CD8-positive, alpha-beta memory T cell (primary cell): Measurements from ENCODE around the gene GSTM4. TPM values are rescaled to one million over a fixed set of nuclear protein-coding genes. Genes with fewer than 3 reads are reported as not detected.

ENCODE experiments used
- CTCF ChIA-PET: fragments of 350-600 bp; sonication (Branson Sonifier 250); formaldehyde crosslinking; loops from one replicate; lab custom pipeline; 2021; ENCODE audit warnings: antibody characterized with exemption; lab: Charles Lee
- POLR2A ChIA-PET: fragments of 350-600 bp; sonication (Branson Sonifier 250); formaldehyde crosslinking; loops from one replicate; lab custom pipeline; 2021; ENCODE audit warnings: antibody characterized with exemption; lab: Charles Lee
- DNase-seq, 5 donors: peaks; one replicate each; pipeline versions ENCODE4 v3.0.0 to v3.0.0-alpha.2; 2020 to 2022; ENCODE audit warnings: mixed read lengths in 1 of 5
- H3K27ac ChIP-seq: one replicate; pipeline ENCODE4 v1.7.0; 2013; ENCODE audit warnings: low read depth, mild to moderate bottlenecking, low read length, moderate library complexity
- H3K27me3 ChIP-seq: 2 replicates; pipeline ENCODE4 v1.7.0; 2013; ENCODE audit warnings: low read length, mild to moderate bottlenecking; ENCODE audit not compliant: insufficient read depth, poor library complexity, severe bottlenecking
- H3K36me3 ChIP-seq: 2 replicates; pipeline ENCODE4 v1.7.0; 2013; ENCODE audit warnings: mild to moderate bottlenecking, low read length, moderate library complexity; ENCODE audit not compliant: insufficient read depth
- H3K4me1 ChIP-seq: 2 replicates; pipeline ENCODE4 v1.7.0; 2013; ENCODE audit warnings: mild to moderate bottlenecking, low read length, moderate library complexity; ENCODE audit not compliant: insufficient read depth
- H3K4me3 ChIP-seq: 2 replicates; pipeline ENCODE4 v1.7.0; 2013; ENCODE audit warnings: mild to moderate bottlenecking, low read length
- H3K9me3 ChIP-seq: 2 replicates; pipeline ENCODE4 v1.7.0; 2013; ENCODE audit warnings: mild to moderate bottlenecking, low read length
- H3K27ac Mint-ChIP-seq, 8 donors: one replicate each; pipeline ENCODE4 v1.8.0; 2020 to 2021; ENCODE audit warnings: mixed read lengths in 8 of 8, mild to moderate bottlenecking in 6 of 8, inconsistent platforms in 3 of 8, moderate library complexity in 3 of 8
- H3K27me3 Mint-ChIP-seq, 2 donors: one replicate each; pipeline ENCODE4 v1.8.0; 2020 to 2021; ENCODE audit warnings: mixed read lengths in 2 of 2, mild to moderate bottlenecking in 1 of 2, moderate library complexity in 1 of 2
- H3K36me3 Mint-ChIP-seq, 3 donors: one replicate each; pipeline ENCODE4 v1.8.0; 2020 to 2021; ENCODE audit warnings: mixed read lengths in 3 of 3, inconsistent platforms in 1 of 3, mild to moderate bottlenecking in 1 of 3
- H3K4me1 Mint-ChIP-seq, 3 donors: one replicate each; pipeline ENCODE4 v1.8.0; 2020 to 2021; ENCODE audit warnings: mixed read lengths in 3 of 3, inconsistent platforms in 1 of 3, mild to moderate bottlenecking in 1 of 3
- H3K4me3 Mint-ChIP-seq, 7 donors: one replicate each; pipeline ENCODE4 v1.8.0; 2020 to 2021; ENCODE audit warnings: mixed read lengths in 7 of 7, mild to moderate bottlenecking in 6 of 7, moderate library complexity in 4 of 7, inconsistent platforms in 2 of 7
- H3K9me3 Mint-ChIP-seq, 5 donors: one replicate each; pipeline ENCODE4 v1.8.0; 2020 to 2022; ENCODE audit warnings: mixed read lengths in 5 of 5, mild to moderate bottlenecking in 3 of 5, moderate library complexity in 2 of 5, inconsistent platforms in 1 of 5
- polyA plus RNA-seq: library from polyadenylated mRNA; unstranded; fragments of 300-500 nt; fragmentation: Illumina TruSeq; gene quantifications from one replicate; pipeline ENCODE4 v1.2.3, GENCODE V29; 2021
- total RNA-seq, 2 experiments: library from RNA; stranded (reverse); gene quantifications; one replicate each; pipeline ENCODE4 v1.2.3, GENCODE V29; 2021

Gene GSTM4
- 1 to 10 TPM; 1.6 to 2.7 TPM for total RNA-seq
- 4.4 TPM for polyA plus RNA-seq

- Histone ChIP-seq H3K4me1 (peaks cover 8% of the 10 kb centered on the region), H3K9me3 (no peaks in the 10 kb centered on the region), H3K27me3 (no peaks in the 10 kb centered on the region), H3K36me3 (no peaks in the 10 kb centered on the region), H3K4me3 (peak within 1 kb of the TSS; percentile 72), H3K27ac (peak within 1 kb of the TSS; percentile 61)
- peaks cover 12 to 18% (median 14%) of the 10 kb centered on the region in 3 donors for H3K4me1 Mint-ChIP-seq
- ChIA-PET CTCF (interaction anchor here (1.2 to 2.5 kb wide), 3 partner anchors 15 to 329 kb away, joined by 3 to 19 read pairs (median 3); partner anchors contain the start of gene AHCYL1), POLR2A (no interaction called here)
- H3K9me3 Mint-ChIP-seq: no peaks in the 10 kb centered on the region
- H3K36me3 Mint-ChIP-seq: peaks cover 0 to 4% (median 0%) of the 10 kb centered on the region in 3 donors
- H3K4me3 Mint-ChIP-seq: peak within 1 kb of the TSS; percentile 87 to 97 (median 93)
- DNase-seq: peak; percentile 36 to 65 (median 48)
- H3K27ac Mint-ChIP-seq: peak within 1 kb of the TSS; percentile 38 to 94 (median 90)
- peaks cover 9 to 20% of the 10 kb centered on the region in 2 donors for H3K27me3 Mint-ChIP-seq
Measured at GRCh38 chr1:109655615-109656519, at the start of gene GSTM4. TSS of gene GSTM4 (plus strand) at chr1:109656099. CDS start at chr1:109656390, 291 bp downstream.

- no peaks in the 10 kb centered on the region for H3K36me3 Mint-ChIP-seq
- Histone ChIP-seq H3K27me3 (no peaks in the 10 kb centered on the region), H3K36me3 (no peaks in the 10 kb centered on the region), H3K9me3 (no peaks in the 10 kb centered on the region), H3K27ac (no peak overlapping the region), H3K4me1 (no peaks in the 10 kb centered on the region), H3K4me3 (no peak overlapping the region)
- peaks cover 0 to 2% of the 10 kb centered on the region in 2 donors for H3K27me3 Mint-ChIP-seq
- POLR2A ChIA-PET: no interaction called here
- CTCF ChIA-PET: no interaction called here
- peak overlapping the region in 1 of 8 donors; percentile 9 for H3K27ac Mint-ChIP-seq
- no peak overlapping the region for H3K4me3 Mint-ChIP-seq
- no peak for DNase-seq
- H3K9me3 Mint-ChIP-seq: no peaks in the 10 kb centered on the region
- H3K4me1 Mint-ChIP-seq: no peaks in the 10 kb centered on the region
Measured at GRCh38 chr1:109609881-109610280, 46.0 kb upstream of the GSTM4 start.

- H3K27me3 ChIP-seq: no peaks in the 10 kb centered on the region
- Mint-ChIP-seq H3K9me3 (no peaks in the 10 kb centered on the region), H3K27me3 (peaks cover under 1 to 2% of the 10 kb centered on the region in 2 donors), H3K27ac (no peak overlapping the region), H3K4me3 (no peak overlapping the region), H3K4me1 (peaks cover 2% of the 10 kb centered on the region in 3 donors), H3K36me3 (no peaks in the 10 kb centered on the region)
- no peaks in the 10 kb centered on the region for H3K4me1 ChIP-seq
- no peak overlapping the region for H3K27ac ChIP-seq
- CTCF ChIA-PET: interaction anchor here (0.7 kb wide), 1 partner anchor 47 kb away, joined by 3 read pairs; no protein-coding TSS in a partner anchor
- no peak overlapping the region for H3K4me3 ChIP-seq
- no peak for DNase-seq
- no peaks in the 10 kb centered on the region for H3K36me3 ChIP-seq
- H3K9me3 ChIP-seq: no peaks in the 10 kb centered on the region
- POLR2A ChIA-PET: no interaction called here
Measured at GRCh38 chr1:109610609-109611307, 45.1 kb upstream of the GSTM4 start.

- Histone ChIP-seq H3K27me3 (no peaks in the 10 kb centered on the region), H3K27ac (no peak overlapping the region), H3K4me1 (peaks cover 6% of the 10 kb centered on the region), H3K4me3 (no peak overlapping the region), H3K36me3 (no peaks in the 10 kb centered on the region), H3K9me3 (no peaks in the 10 kb centered on the region)
- Mint-ChIP-seq H3K4me1 (peaks cover 8 to 9% (median 8%) of the 10 kb centered on the region in 3 donors), H3K27me3 (peaks cover 2 to 3% of the 10 kb centered on the region in 2 donors), H3K27ac (peak overlapping the region in 2 of 8 donors; percentile 44 to 76), H3K9me3 (no peaks in the 10 kb centered on the region), H3K36me3 (no peaks in the 10 kb centered on the region), H3K4me3 (no peak overlapping the region)
- CTCF ChIA-PET: interaction anchor here (0.9 to 3.0 kb wide), 2 partner anchors 19 to 53 kb away, joined by 3 to 12 read pairs; no protein-coding TSS in a partner anchor
- POLR2A ChIA-PET: interaction anchor here (0.6 kb wide), 1 partner anchor 143 kb away, joined by 4 read pairs; no protein-coding TSS in a partner anchor
- DNase-seq: no peak
Measured at GRCh38 chr1:109611308-109611990, 44.5 kb upstream of the GSTM4 start.

GRCh38 chr1:109613361-109614147 lies 42.3 kb upstream of the GSTM4 start:
- POLR2A ChIA-PET: no interaction called here
- CTCF ChIA-PET: interaction anchor here (0.7 to 3.0 kb wide), 4 partner anchors 13 to 81 kb away, joined by 3 to 12 read pairs (median 6); no protein-coding TSS in a partner anchor
- Histone ChIP-seq H3K27ac (no peak overlapping the region), H3K36me3 (no peaks in the 10 kb centered on the region), H3K9me3 (no peaks in the 10 kb centered on the region), H3K27me3 (no peaks in the 10 kb centered on the region), H3K4me1 (peaks cover 8% of the 10 kb centered on the region), H3K4me3 (no peak overlapping the region)
- no peak overlapping the region for H3K4me3 Mint-ChIP-seq
- no peaks in the 10 kb centered on the region for H3K36me3 Mint-ChIP-seq
- DNase-seq: no peak
- H3K9me3 Mint-ChIP-seq: no peaks in the 10 kb centered on the region
- H3K4me1 Mint-ChIP-seq: peaks cover 20 to 23% (median 21%) of the 10 kb centered on the region in 3 donors
- H3K27ac Mint-ChIP-seq: peak overlapping the region in 1 of 8 donors; percentile 25
- H3K27me3 Mint-ChIP-seq: peaks cover 2 to 3% of the 10 kb centered on the region in 2 donors

GRCh38 chr1:109615879-109616278 lies 40.0 kb upstream of the GSTM4 start:
- Mint-ChIP-seq H3K4me3 (peak overlapping the region in 3 of 7 donors; percentile 6 to 69 (median 56)), H3K4me1 (peaks cover 35 to 39% (median 35%) of the 10 kb centered on the region in 3 donors), H3K27ac (peak overlapping the region in 7 of 8 donors; percentile 27 to 94 (median 89)), H3K9me3 (no peaks in the 10 kb centered on the region), H3K36me3 (peaks cover 0 to 8% (median 0%) of the 10 kb centered on the region in 3 donors), H3K27me3 (peaks cover 2 to 3% of the 10 kb centered on the region in 2 donors)
- Histone ChIP-seq H3K27ac (no peak overlapping the region), H3K27me3 (no peaks in the 10 kb centered on the region), H3K4me3 (no peak overlapping the region), H3K4me1 (peaks cover 23% of the 10 kb centered on the region), H3K36me3 (no peaks in the 10 kb centered on the region), H3K9me3 (no peaks in the 10 kb centered on the region)
- CTCF ChIA-PET: interaction anchor here (1.3 to 1.6 kb wide), 3 partner anchors 10 to 25 kb away, joined by 3 to 4 read pairs (median 3); no protein-coding TSS in a partner anchor
- POLR2A ChIA-PET: no interaction called here
- DNase-seq: peak in 3 of 5 donors; percentile 25 to 40 (median 32)
